ENCODE results near the gene NYAP2.

- TF ChIP-seq, protein P1, sequence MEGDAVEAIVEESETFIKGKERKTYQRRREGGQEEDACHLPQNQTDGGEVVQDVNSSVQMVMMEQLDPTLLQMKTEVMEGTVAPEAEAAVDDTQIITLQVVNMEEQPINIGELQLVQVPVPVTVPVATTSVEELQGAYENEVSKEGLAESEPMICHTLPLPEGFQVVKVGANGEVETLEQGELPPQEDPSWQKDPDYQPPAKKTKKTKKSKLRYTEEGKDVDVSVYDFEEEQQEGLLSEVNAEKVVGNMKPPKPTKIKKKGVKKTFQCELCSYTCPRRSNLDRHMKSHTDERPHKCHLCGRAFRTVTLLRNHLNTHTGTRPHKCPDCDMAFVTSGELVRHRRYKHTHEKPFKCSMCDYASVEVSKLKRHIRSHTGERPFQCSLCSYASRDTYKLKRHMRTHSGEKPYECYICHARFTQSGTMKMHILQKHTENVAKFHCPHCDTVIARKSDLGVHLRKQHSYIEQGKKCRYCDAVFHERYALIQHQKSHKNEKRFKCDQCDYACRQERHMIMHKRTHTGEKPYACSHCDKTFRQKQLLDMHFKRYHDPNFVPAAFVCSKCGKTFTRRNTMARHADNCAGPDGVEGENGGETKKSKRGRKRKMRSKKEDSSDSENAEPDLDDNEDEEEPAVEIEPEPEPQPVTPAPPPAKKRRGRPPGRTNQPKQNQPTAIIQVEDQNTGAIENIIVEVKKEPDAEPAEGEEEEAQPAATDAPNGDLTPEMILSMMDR (conservative IDR thresholded peaks at IDR 0.05; ENCODE audit: low read length): no peak
- no peak for TF ChIP-seq EZH2phosphoT487 (IDR thresholded peaks at IDR 0.05; ENCODE audit: borderline replicate concordance, low read depth, low read length)
Observed at GRCh38 chr2:225457482-225457881, 58.0 kb downstream of the NYAP2 start.

Data from OCI-LY7 (cell line).